ENCODE measurements around the gene NRSN1. TPM values are rescaled to one million over a fixed set of nuclear protein-coding genes. Genes with fewer than 3 reads are reported as not detected.

NRSN1 gene
- total and polyA plus RNA-seq, 2 of the 13 experiments (the other 11 are each of a cell fraction or from before 2014, with no cell fraction given), result not detected

DNA sequence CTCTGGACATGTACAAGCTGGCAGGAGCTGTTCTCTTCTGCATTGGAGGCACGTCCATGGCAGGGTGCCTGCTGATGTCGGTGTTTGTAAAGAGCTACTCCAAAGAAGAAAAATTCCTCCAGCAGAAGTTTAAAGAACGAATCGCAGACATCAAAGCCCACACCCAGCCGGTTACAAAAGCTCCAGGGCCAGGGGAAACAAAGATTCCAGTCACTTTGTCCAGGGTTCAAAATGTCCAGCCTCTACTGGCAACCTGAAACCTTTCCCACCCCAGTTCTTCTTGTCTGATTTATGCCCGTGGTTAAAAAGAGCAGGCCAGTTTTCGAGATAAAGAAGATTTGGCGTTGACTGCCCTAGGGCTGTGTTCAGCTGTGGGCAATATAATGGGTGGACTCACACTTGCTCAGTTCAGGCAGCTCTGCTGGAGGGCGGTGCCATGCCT is 19.7 kb downstream of the NRSN1 start (continued):
- TF ChIP-seq, protein P1, sequence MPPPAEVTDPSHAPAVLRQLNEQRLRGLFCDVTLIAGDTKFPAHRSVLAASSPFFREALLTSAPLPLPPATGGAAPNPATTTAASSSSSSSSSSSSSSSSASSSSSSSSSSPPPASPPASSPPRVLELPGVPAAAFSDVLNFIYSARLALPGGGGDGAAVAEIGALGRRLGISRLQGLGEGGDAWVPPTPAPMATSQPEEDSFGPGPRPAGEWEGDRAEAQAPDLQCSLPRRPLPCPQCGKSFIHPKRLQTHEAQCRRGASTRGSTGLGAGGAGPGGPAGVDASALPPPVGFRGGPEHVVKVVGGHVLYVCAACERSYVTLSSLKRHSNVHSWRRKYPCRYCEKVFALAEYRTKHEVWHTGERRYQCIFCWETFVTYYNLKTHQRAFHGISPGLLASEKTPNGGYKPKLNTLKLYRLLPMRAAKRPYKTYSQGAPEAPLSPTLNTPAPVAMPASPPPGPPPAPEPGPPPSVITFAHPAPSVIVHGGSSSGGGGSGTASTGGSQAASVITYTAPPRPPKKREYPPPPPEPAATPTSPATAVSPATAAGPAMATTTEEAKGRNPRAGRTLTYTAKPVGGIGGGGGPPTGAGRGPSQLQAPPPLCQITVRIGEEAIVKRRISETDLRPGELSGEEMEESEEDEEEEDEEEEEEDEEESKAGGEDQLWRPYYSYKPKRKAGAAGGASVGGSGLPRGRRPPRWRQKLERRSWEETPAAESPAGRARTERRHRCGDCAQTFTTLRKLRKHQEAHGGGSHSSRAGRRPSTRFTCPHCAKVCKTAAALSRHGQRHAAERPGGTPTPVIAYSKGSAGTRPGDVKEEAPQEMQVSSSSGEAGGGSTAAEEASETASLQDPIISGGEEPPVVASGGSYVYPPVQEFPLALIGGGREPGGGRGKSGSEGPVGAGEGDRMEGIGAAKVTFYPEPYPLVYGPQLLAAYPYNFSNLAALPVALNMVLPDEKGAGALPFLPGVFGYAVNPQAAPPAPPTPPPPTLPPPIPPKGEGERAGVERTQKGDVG (CRISPR knock-in tag; IDR thresholded peaks at IDR 0.05; ENCODE audit: borderline replicate concordance), result no peak
- TF ChIP-seq ZNF776 (CRISPR knock-in tag; IDR thresholded peaks at IDR 0.05) (no peak), ZKSCAN8 (CRISPR knock-in tag; IDR thresholded peaks at IDR 0.05; ENCODE audit: borderline replicate concordance) (peak; percentile 67; the same call in 1 of the 2 replicates), DNMT3B (CRISPR knock-in tag; conservative IDR thresholded peaks at IDR 0.05) (no peak), ZNF282 (IDR thresholded peaks at IDR 0.05; ENCODE audit: partially characterized antibody) (no peak), RBM22 (optimal IDR thresholded peaks at IDR 0.05; ENCODE audit: low read length) (no peak), ZNF766 (CRISPR knock-in tag; IDR thresholded peaks at IDR 0.05; ENCODE audit: borderline replicate concordance) (peak; percentile 52; the same call in 1 of the 2 replicates), GABPA (IDR thresholded peaks at IDR 0.05; ENCODE audit: low read depth, low read length) (no peak), GABPA (CRISPR knock-in tag; IDR thresholded peaks at IDR 0.05; ENCODE audit: low read depth) (no peak), POLR2A (IDR thresholded peaks at IDR 0.05; ENCODE audit: insufficient read depth in 1 of 2, low read depth in 2 of 2, low read length in 2 of 2) (no peak), ZBTB38 (CRISPR knock-in tag; IDR thresholded peaks at IDR 0.05) (no peak), KMT2B (CRISPR knock-in tag; IDR thresholded peaks at IDR 0.05) (no peak), ZNF30 (CRISPR knock-in tag; IDR thresholded peaks at IDR 0.05) (no peak), ZNF605 (CRISPR knock-in tag; IDR thresholded peaks at IDR 0.05) (no peak), KLF11 (CRISPR knock-in tag; IDR thresholded peaks at IDR 0.05) (no peak), SATB2 (CRISPR knock-in tag; IDR thresholded peaks at IDR 0.05) (no peak), ZNF549 (CRISPR knock-in tag; IDR thresholded peaks at IDR 0.05) (no peak), RARG (CRISPR knock-in tag; IDR thresholded peaks at IDR 0.05; ENCODE audit: low read depth) (no peak), HOXA9 (CRISPR knock-in tag; IDR thresholded peaks at IDR 0.05; ENCODE audit: borderline replicate concordance) (no peak), LCORL (IDR thresholded peaks at IDR 0.05) (no peak), LCORL (CRISPR knock-in tag; IDR thresholded peaks at IDR 0.05) (peak; percentile 74; the same call in 1 of the 2 replicates), HIVEP1 (CRISPR knock-in tag; IDR thresholded peaks at IDR 0.05) (no peak)
- TF ChIP-seq, protein P2, sequence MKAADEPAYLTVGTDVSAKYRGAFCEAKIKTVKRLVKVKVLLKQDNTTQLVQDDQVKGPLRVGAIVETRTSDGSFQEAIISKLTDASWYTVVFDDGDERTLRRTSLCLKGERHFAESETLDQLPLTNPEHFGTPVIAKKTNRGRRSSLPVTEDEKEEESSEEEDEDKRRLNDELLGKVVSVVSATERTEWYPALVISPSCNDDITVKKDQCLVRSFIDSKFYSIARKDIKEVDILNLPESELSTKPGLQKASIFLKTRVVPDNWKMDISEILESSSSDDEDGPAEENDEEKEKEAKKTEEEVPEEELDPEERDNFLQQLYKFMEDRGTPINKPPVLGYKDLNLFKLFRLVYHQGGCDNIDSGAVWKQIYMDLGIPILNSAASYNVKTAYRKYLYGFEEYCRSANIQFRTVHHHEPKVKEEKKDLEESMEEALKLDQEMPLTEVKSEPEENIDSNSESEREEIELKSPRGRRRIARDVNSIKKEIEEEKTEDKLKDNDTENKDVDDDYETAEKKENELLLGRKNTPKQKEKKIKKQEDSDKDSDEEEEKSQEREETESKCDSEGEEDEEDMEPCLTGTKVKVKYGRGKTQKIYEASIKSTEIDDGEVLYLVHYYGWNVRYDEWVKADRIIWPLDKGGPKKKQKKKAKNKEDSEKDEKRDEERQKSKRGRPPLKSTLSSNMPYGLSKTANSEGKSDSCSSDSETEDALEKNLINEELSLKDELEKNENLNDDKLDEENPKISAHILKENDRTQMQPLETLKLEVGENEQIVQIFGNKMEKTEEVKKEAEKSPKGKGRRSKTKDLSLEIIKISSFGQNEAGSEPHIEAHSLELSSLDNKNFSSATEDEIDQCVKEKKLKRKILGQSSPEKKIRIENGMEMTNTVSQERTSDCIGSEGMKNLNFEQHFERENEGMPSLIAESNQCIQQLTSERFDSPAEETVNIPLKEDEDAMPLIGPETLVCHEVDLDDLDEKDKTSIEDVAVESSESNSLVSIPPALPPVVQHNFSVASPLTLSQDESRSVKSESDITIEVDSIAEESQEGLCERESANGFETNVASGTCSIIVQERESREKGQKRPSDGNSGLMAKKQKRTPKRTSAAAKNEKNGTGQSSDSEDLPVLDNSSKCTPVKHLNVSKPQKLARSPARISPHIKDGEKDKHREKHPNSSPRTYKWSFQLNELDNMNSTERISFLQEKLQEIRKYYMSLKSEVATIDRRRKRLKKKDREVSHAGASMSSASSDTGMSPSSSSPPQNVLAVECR (CRISPR knock-in tag; IDR thresholded peaks at IDR 0.05; ENCODE audit: borderline replicate concordance), result 0 out of 2 replicates have a peak, but pooled peaks have one; percentile 9
- TF ChIP-seq, protein P3, sequence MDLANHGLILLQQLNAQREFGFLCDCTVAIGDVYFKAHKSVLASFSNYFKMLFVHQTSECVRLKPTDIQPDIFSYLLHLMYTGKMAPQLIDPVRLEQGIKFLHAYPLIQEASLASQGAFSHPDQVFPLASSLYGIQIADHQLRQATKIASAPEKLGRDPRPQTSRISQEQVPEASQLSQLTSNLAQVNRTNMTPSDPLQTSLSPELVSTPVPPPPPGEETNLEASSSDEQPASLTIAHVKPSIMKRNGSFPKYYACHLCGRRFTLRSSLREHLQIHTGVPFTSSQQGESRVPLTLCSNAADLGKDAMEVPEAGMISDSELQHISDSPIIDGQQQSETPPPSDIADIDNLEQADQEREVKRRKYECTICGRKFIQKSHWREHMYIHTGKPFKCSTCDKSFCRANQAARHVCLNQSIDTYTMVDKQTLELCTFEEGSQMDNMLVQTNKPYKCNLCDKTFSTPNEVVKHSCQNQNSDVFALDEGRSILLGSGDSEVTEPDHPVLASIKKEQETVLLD (CRISPR knock-in tag; IDR thresholded peaks at IDR 0.05; ENCODE audit: low read depth), result no peak
- TF ChIP-seq, protein P4, sequence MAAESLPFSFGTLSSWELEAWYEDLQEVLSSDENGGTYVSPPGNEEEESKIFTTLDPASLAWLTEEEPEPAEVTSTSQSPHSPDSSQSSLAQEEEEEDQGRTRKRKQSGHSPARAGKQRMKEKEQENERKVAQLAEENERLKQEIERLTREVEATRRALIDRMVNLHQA (CRISPR knock-in tag; IDR thresholded peaks at IDR 0.05), result no peak
